ENCODE data around the gene TMEM9.

TMEM9 gene

DNA sequence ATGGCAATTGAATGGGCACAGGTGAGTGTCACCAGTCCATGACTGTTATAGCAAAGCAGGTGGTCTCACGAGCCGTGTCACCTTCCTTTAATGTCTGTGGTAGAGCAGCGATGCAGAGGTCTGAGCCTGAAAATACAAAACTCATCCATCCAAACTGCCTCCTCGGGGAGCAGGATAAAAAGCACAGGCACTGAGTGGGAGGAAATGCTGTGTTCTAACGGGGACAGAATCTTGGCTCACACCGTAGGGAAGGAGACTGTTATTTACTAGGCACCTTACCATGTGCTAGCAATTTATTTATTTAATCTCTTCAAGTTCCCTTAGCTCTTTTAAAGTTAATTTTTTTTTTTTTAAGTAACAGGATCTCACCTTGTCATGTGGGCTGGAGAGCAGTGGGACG lies 28.5 kb downstream of the TMEM9 start:
- no peak overlapping the region for H3K4me3 ChIP-seq (ENCODE audit: low read depth, low read length)
- TF ChIP-seq, protein P1, sequence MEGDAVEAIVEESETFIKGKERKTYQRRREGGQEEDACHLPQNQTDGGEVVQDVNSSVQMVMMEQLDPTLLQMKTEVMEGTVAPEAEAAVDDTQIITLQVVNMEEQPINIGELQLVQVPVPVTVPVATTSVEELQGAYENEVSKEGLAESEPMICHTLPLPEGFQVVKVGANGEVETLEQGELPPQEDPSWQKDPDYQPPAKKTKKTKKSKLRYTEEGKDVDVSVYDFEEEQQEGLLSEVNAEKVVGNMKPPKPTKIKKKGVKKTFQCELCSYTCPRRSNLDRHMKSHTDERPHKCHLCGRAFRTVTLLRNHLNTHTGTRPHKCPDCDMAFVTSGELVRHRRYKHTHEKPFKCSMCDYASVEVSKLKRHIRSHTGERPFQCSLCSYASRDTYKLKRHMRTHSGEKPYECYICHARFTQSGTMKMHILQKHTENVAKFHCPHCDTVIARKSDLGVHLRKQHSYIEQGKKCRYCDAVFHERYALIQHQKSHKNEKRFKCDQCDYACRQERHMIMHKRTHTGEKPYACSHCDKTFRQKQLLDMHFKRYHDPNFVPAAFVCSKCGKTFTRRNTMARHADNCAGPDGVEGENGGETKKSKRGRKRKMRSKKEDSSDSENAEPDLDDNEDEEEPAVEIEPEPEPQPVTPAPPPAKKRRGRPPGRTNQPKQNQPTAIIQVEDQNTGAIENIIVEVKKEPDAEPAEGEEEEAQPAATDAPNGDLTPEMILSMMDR (IDR thresholded peaks at IDR 0.05; ENCODE audit: insufficient read depth, low read depth, low read length, missing control alignments) = no peak
- DNase-seq (ENCODE audit: low read depth) = no peak

DNA sequence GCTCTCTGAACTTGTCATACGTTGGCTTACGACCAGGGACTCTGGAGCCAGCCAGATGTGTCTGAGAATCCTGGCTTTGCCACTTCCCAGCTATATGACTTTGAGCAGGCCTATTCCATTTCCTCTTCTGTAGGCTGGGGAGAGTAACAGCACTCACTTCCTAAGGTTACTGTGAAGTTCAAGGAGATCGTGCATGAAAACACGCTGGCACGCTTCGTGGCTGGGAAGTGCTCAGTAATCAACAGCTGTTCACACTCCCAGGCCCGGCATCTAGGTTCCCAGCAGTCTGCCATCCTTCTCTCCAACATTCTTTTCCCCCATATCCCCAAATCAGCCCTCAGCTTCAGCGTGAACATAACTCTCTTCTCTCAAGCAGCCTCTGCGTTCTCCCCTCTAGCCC lies 29.3 kb downstream of the TMEM9 start:
- no peak overlapping the region for H3K4me3 ChIP-seq (ENCODE audit: low read depth, low read length)
- TF ChIP-seq, protein P1 (IDR thresholded peaks at IDR 0.05; ENCODE audit: insufficient read depth, low read depth, low read length, missing control alignments) = no peak
- no peak for DNase-seq (ENCODE audit: low read depth)

DNA sequence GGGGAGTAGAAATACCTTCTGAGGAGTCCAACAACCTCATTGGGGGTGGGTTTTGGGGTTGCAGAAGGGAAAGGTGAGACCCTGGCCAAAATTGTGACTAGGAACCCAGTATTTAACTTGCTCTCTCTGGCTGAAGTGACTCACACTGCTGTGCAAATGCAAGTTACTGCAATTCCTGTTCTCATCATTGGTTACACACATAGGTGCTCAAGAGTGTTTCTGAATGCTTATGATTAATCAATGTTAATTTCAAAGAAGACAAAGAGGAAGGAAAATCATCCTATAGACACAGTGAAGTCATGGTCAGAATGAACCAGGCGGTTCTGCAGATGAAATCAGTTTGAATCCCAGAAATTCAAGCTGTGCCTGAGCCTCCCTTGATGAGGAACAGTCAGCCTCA lies 30.4 kb downstream of the TMEM9 start:
- TF ChIP-seq, protein P1 (IDR thresholded peaks at IDR 0.05; ENCODE audit: insufficient read depth, low read depth, low read length, missing control alignments) = no peak
- DNase-seq (ENCODE audit: low read depth) = no peak
- no peak overlapping the region for H3K4me3 ChIP-seq (ENCODE audit: low read depth, low read length)

DNA sequence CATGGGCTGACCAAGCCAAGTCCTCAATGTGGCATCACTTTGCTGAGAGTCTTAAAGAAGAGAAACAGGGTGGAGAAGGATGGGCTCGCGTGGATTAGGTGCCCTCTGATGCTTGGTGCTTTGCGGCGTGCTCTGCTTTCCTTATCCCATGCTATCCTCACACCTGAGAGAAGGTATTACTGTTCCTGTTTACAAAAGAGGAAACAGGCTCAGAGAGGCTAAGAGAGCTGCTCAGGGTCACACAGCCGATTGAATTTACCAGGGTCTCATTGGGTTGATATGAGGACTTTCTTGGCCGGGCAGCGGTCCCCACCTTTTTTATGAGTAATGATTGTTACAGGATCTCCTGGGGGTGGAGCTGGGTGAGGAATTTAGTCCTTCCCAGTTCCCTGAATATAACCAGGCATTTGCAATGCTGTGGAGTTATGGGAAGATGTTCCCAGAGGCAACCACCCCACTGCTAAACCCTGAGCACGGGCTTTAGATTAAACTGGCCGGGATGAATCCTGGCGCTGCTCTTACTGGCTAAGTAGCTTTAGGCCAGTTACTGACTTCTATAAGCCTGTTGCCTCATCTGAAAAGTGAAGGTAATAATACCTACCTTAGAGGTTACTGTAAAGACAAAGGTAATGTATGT lies 31.8 kb downstream of the TMEM9 start:
- DNase-seq (ENCODE audit: low read depth) = no peak

DNA sequence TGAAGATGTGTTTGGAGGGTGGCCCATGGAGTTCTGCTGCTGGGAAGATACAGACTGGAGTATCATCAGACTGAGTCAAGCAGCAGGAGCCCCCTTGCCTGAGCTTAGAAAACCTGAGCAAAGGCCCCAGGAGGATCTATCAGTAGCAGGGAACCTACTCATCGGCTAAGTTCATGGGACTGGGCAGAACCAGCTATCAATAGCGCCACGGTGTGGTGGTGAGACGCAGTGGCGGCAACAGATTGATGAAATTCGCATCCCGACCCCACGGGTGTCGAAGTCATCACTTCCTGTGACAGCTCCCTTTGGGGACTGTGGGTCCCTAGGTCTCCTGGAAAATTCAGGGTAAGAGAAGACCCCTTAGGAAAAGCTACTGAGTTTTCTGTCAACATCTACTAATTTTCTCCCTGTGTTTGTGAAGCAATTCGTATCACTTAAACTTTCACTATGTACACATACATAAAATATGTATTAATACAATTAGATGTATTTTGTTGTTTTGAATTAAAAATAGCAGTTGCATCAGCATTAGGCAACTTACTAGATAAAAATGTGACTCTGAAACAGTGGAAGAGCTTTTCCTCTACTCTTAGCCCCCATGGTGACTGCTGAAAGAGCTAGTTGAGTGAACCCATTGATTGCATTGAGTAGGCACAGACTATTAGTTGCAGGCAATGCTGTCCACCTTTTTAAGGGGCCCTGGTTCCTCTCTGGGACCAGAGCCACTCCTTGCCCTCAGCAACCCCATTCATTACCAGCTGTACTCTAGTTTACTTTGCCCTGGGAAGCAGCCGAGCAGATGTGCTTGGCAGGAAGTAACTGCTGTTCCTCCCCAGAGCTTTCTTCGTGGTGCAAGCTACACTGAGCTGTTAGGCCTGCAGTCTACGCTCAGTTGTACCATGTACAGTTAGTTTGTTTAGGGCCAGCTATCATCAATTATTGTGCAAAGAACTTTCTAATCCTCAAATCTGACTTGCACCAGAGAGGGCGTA lies 34.8 kb downstream of the TMEM9 start:
- H3K4me3 ChIP-seq (ENCODE audit: low read depth, low read length) = no peak overlapping the region
- TF ChIP-seq, protein P1 (IDR thresholded peaks at IDR 0.05; ENCODE audit: insufficient read depth, low read depth, low read length, missing control alignments) = peak; percentile 83
- peak; percentile 52 for DNase-seq (ENCODE audit: low read depth)

More for the DNA sequence above, 31.8 kb downstream of the TMEM9 start:
- TF ChIP-seq, protein P1 (IDR thresholded peaks at IDR 0.05; ENCODE audit: insufficient read depth, low read depth, low read length, missing control alignments) = no peak
- H3K4me3 ChIP-seq (ENCODE audit: low read depth, low read length) = no peak overlapping the region

DNA sequence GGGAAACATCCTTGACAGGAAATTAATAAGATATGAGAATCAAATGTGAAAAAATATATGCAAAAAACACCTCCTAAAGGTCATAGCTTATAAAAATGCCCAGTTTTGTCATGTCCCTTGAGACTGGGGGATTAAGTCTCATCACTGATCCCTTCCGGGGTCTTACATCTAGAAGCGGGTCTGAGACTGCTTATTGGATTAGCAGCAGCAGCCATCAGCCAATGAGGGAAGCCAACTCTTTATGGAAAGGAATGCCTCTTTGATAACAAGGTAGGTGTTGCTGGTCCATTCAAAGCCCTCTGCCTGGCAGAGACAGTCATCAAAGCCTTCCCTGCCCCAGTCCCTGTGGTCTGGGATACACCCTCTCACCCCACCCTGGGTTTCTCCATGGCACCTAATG lies 38.2 kb downstream of the TMEM9 start:
- TF ChIP-seq, protein P1 (IDR thresholded peaks at IDR 0.05; ENCODE audit: insufficient read depth, low read depth, low read length, missing control alignments) = no peak
- no peak overlapping the region for H3K4me3 ChIP-seq (ENCODE audit: low read depth, low read length)
- DNase-seq (ENCODE audit: low read depth) = no peak

Measured in GM12865 (cell line).